MM.1S (cell line): ENCODE data around the gene DNAJB9.

Experiments used
- DNase-seq: peaks from one replicate; pipeline ENCODE4 v3.0.0-alpha.2; 2015
- H2AFZ ChIP-seq: fragments of 300-600 bp; sonication (generic); 2 replicates; pipeline ENCODE4 v1.6.0; 2016; ENCODE audit warnings: antibody characterized with exemption, low read length
- H3F3A ChIP-seq: fragments of 300-600 bp; sonication (generic); 2 replicates; pipeline ENCODE4 v1.6.1; 2016; ENCODE audit warnings: mild to moderate bottlenecking, antibody characterized with exemption, low read length, moderate library complexity, mixed read lengths; ENCODE audit not compliant: insufficient read depth
- H3K27ac ChIP-seq: fragments of 300-600 bp; sonication (generic); 2 replicates; pipeline ENCODE4 v1.5.1; 2016; ENCODE audit warnings: mild to moderate bottlenecking, low read length
- H3K27me3 ChIP-seq: fragments of 300-600 bp; sonication (generic); replicated peaks from 2 replicates; pipeline ENCODE4 v1.6.0; 2016; ENCODE audit warnings: low read length; ENCODE audit not compliant: insufficient read depth
- H3K36me3 ChIP-seq: fragments of 300-600 bp; sonication (generic); replicated peaks from 2 replicates; pipeline ENCODE4 v1.6.1; 2016; ENCODE audit warnings: mild to moderate bottlenecking, low read length, mixed read lengths; ENCODE audit not compliant: insufficient read depth
- H3K4me1 ChIP-seq: fragments of 300-600 bp; sonication (generic); 2 replicates; pipeline ENCODE4 v1.6.1; 2016; ENCODE audit warnings: low read length, mixed read lengths
- H3K4me2 ChIP-seq: fragments of 300-600 bp; sonication (generic); 2 replicates; pipeline ENCODE4 v1.6.0; 2016; ENCODE audit warnings: low read depth, low read length
- H3K4me3 ChIP-seq: fragments of 300-600 bp; sonication (generic); 2 replicates; pipeline ENCODE4 v1.5.1; 2016; ENCODE audit warnings: low read length, mixed read lengths
- H3K79me2 ChIP-seq: fragments of 300-600 bp; sonication (generic); 2 replicates; pipeline ENCODE4 v1.6.1; 2016; ENCODE audit warnings: mixed run types, low read length, mixed read lengths
- H3K9ac ChIP-seq: fragments of 300-600 bp; sonication (generic); 2 replicates; pipeline ENCODE4 v1.6.1; 2016; ENCODE audit warnings: low read length, mixed read lengths
- H3K9me2 ChIP-seq: fragments of 300-600 bp; sonication (generic); replicated peaks from 2 replicates; pipeline ENCODE4 v1.6.1; 2016; ENCODE audit warnings: mild to moderate bottlenecking, low read length, mixed read lengths; ENCODE audit not compliant: insufficient read depth
- H3K9me3 ChIP-seq: fragments of 300-600 bp; sonication (generic); replicated peaks from 2 replicates; pipeline ENCODE4 v1.6.1; 2016; ENCODE audit warnings: mild to moderate bottlenecking, low read length, mixed read lengths; ENCODE audit not compliant: insufficient read depth
- H4K20me1 ChIP-seq: fragments of 300-600 bp; sonication (generic); 2 replicates; pipeline ENCODE4 v1.6.1; 2016; ENCODE audit warnings: mild to moderate bottlenecking, low read length, moderate library complexity, mixed read lengths; ENCODE audit not compliant: insufficient read depth
- EZH2 ChIP-seq: fragments of 300-600 bp; sonication (generic); optimal IDR thresholded peaks from 2 replicates; pipeline ENCODE3; 2017; ENCODE audit warnings: low read depth, mild to moderate bottlenecking, antibody characterized with exemption, low read length, mixed read lengths
- EZH2phosphoT487 ChIP-seq: fragments of 300-600 bp; sonication (generic); IDR thresholded peaks from 2 replicates; pipeline ENCODE4 v1.6.1; 2018; ENCODE audit warnings: antibody characterized with exemption, low read length
- TF ChIP-seq, protein P1 (sequence below): fragments of 300-600 bp; sonication (generic); IDR thresholded peaks from 2 replicates; pipeline ENCODE4 v1.5.1; 2016; ENCODE audit warnings: antibody characterized with exemption, low read length, mixed read lengths

Gene DNAJB9

DNA sequence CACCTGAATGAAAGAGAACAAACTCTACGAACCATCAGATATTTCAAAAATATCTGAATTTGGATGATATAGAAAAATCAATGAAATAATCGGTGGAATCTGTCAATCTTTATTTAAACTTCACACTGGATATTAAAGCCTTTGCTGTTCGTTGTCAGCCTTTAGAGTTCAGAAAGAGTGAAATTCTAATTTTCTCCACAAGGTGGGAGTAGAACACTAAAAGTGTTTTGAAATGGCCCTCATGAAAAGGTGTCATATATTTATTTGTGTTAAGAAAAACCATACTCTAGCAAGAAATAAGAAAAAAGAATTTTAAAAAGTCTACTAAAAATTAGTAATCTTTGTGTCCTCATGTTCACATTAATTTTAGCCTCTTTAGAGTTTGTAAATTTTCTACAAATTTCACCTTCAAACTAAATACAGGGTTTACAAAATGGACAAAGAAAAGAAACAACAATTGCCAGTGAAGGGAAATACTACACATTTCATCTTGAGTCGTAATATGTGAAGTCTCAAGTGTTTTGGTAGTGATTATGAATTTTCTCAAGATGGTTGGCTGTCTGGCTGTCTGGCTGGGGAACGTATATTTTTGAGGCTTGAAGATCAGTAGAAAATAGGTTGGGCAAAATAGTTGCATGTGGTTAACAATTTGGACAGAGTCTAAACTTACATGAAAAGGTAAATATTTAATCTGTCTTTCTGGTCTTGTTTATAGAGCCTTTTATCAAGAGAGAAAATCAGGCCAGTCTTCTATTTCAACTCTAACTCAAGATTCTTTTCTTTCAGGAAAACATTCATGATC, 43.7 kb downstream of the DNAJB9 start:
- Histone ChIP-seq H4K20me1 (no peaks in the 10 kb centered on the region), H3K4me2 (no peak overlapping the region), H3K9ac (no peak overlapping the region), H3K79me2 (no peaks in the 10 kb centered on the region), H3K4me1 (no peaks in the 10 kb centered on the region), H3K27me3 (no peaks in the 10 kb centered on the region), H3K9me3 (no peaks in the 10 kb centered on the region), H3K27ac (no peak overlapping the region), H3K36me3 (no peaks in the 10 kb centered on the region), H3K9me2 (no peaks in the 10 kb centered on the region), H3F3A (no peaks in the 10 kb centered on the region), H3K4me3 (no peak overlapping the region), H2AFZ (no peak overlapping the region)
- peak; percentile 75 for DNase-seq
- no peak for TF ChIP-seq EZH2
- TF ChIP-seq, protein P1, sequence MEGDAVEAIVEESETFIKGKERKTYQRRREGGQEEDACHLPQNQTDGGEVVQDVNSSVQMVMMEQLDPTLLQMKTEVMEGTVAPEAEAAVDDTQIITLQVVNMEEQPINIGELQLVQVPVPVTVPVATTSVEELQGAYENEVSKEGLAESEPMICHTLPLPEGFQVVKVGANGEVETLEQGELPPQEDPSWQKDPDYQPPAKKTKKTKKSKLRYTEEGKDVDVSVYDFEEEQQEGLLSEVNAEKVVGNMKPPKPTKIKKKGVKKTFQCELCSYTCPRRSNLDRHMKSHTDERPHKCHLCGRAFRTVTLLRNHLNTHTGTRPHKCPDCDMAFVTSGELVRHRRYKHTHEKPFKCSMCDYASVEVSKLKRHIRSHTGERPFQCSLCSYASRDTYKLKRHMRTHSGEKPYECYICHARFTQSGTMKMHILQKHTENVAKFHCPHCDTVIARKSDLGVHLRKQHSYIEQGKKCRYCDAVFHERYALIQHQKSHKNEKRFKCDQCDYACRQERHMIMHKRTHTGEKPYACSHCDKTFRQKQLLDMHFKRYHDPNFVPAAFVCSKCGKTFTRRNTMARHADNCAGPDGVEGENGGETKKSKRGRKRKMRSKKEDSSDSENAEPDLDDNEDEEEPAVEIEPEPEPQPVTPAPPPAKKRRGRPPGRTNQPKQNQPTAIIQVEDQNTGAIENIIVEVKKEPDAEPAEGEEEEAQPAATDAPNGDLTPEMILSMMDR = peak; percentile 82

GRCh38 chr7:108613949-108614381, 44.3 kb downstream of the DNAJB9 start:
- H3K4me2 ChIP-seq = no peak overlapping the region
- no peaks in the 10 kb centered on the region for H3K9me2 ChIP-seq
- no peak overlapping the region for H2AFZ ChIP-seq
- H3F3A ChIP-seq = no peaks in the 10 kb centered on the region
- no peaks in the 10 kb centered on the region for H3K27me3 ChIP-seq
- no peaks in the 10 kb centered on the region for H3K79me2 ChIP-seq
- no peaks in the 10 kb centered on the region for H4K20me1 ChIP-seq
- DNase-seq = no peak
- H3K9me3 ChIP-seq = no peaks in the 10 kb centered on the region
- H3K9ac ChIP-seq = no peak overlapping the region
- H3K27ac ChIP-seq = no peak overlapping the region
- no peaks in the 10 kb centered on the region for H3K36me3 ChIP-seq
- no peaks in the 10 kb centered on the region for H3K4me1 ChIP-seq
- no peak for TF ChIP-seq EZH2
- TF ChIP-seq, protein P1 = no peak
- no peak for TF ChIP-seq EZH2phosphoT487
- no peak overlapping the region for H3K4me3 ChIP-seq

GRCh38 chr7:108614896-108615295, 45.2 kb downstream of the DNAJB9 start:
- Histone ChIP-seq H3K9ac (no peak overlapping the region), H3K4me2 (no peak overlapping the region), H4K20me1 (no peaks in the 10 kb centered on the region), H3F3A (no peaks in the 10 kb centered on the region), H3K9me2 (no peaks in the 10 kb centered on the region), H3K4me3 (no peak overlapping the region), H3K9me3 (no peaks in the 10 kb centered on the region), H3K27ac (no peak overlapping the region), H2AFZ (no peak overlapping the region), H3K79me2 (no peaks in the 10 kb centered on the region), H3K27me3 (no peaks in the 10 kb centered on the region), H3K36me3 (no peaks in the 10 kb centered on the region), H3K4me1 (no peaks in the 10 kb centered on the region)
- no peak for TF ChIP-seq EZH2phosphoT487
- TF ChIP-seq EZH2 = no peak
- TF ChIP-seq, protein P1 = no peak
- no peak for DNase-seq
